NCI-H1436 treated with DMSO at 0.1 percent for 48 hours (cell line): ENCODE results near the gene FAM117B.
"Not testable (repeated sequence)": the region's sequence is repeated elsewhere in the genome, so short reads cannot be mapped to it uniquely, and the experiment has no call there.

Source experiments
- DNase-seq: peaks from one replicate; lab custom pipeline; 2025; lab: John Stamatoyannopoulos, UW

Gene FAM117B

DNA sequence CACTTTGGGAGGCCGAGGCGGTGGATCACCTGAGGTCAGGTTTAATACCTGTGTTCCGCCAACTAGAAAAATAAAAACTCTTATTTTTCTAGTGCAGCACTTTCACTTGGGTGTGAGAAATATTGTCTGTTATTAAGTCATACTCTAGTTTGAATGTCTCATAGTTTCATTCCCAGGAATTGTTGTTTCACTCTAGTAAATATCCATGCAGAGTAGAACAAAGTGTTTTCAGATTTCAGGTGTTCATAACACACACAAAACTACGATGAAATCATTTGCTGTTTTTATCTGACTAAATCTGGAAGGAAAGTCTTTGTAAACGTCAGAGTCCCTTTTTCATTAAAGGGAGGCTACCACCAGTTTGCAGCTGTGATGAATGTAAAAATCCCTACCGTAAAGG lies 4.0 kb downstream of the FAM117B start:
- DNase-seq, result no peak

DNA sequence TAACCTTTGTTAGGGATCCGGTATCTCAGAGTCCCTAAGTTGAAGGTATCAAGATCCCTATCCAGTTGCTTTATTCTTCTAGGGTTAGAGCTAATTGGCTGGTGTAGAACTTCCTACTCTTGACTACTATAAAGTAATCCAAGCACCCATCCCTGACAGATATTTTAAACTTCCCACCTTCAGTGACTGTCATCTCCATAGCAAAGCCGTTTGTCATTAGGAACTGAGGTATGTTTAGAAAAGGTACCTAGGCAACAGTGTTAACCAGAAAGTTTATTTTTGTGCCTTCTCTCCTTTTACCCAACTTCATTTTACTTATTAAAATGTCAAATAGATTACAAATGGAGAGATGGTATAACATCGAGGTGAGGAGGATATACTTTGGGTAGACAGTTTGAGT lies 4.5 kb downstream of the FAM117B start:
- no peak for DNase-seq

DNA sequence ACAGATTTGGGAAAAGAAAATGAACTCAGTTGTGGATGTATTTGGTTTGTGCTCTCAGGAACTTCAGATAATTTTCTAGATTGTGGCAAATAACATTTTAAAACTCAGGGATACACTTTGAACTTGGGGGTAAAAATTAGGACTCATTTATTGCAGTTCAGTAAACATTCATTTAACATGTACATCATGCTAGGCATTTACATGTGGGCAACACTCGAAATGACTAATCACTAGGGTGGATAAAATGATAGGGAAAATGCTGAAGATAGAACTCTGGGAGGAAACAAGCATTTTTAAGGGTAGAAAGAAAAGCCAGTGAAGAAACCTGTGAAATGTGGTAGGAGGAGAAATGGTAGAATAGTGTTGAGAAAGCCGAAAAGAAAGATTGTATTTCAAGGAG lies 7.8 kb downstream of the FAM117B start:
- DNase-seq, result no peak

DNA sequence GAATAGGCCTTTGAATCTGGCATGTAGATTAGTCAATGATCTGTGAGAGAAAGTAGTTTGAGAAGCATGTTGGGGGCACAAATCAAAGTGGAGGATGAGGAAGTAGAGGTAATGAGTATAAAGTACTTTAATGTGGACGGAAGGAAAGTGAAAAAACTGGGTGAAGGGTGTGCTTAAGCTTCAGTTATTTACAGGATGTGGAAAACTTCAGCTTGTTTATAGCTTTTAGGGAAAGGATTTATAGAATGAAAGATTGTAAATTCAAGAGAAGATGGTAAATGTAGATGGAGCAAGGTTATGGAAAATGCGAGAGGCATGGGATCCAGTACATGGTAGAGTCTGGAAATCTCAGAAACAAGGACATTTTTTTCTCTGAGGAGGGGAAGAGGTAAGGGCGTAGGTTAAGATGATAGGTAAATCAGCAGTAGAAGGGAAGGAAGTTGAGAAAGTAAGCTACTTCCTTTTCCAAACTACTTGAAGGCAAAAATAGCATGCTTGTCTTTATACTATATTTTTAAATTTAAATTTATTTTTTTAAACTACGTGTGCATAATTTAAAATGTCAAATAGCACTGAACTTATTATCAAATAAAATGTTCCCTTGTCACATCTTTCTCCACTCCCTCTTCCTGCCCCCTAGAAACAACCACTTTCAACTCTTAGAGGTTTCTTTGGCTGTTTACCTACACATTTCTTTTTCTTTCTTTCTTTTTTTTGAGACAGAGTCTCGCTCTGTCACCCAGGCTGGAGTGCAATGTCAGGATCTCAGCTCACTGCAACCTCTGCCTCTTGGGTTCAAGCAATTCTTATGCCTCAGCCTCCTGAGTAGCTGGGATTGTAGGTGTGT lies 8.5 kb downstream of the FAM117B start:
- DNase-seq, result no peak

DNA sequence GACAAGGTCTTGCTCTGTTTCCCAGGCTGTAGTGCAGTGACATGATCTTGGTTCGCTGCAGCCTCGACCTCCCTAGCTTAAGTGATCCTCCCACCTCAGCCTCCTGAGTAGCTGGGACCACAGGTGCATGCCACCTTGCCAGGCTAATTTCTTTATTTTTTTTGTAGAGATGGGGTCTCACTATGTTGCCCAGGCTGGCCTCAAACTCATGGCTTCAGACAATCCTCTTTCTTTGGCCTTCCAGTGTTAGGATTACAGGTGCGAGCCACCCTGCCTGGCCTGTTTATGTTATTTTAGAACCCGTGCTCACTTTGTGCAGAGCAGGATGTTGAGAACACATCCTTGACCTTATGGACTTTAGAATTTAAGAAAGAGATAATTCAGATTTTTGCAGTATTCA lies 17.4 kb downstream of the FAM117B start:
- no peak for DNase-seq

DNA sequence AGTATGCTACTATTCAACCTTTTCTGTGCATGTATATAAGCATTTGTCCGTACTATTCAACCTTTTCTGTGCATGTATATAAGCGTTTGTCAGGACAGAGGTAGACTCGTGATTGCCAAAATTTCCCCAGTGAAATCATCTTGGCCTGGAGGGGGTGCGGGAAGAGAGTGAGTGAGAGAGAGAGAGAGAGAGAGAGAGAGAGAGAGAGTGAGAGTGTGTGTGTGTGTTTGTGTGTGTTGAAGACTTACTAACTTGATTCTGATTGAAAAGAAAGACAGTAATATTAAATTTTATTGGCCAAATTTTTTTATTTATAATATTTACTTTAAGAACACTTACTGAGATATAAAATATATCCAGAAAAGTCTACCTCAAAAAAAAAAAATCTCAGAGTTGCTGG lies 19.1 kb downstream of the FAM117B start:
- DNase-seq, result no peak

DNA sequence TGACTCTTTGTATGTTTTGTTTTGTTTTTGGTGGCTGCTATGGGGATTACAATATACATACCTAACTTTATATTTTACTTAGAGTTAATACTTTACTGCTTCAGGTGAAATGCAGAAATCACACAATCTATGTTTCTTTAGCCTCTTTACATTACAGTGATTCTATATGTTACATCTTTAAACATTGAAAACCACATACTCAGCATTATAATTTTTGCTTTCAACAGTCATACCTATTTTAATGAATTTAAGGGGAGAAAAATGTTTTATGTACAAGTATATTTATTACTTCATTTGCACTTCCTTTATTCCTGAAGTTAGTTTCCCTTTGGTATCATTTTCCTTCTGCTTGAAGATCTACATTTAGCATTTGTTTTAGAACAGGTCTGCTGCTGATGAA lies 23.1 kb downstream of the FAM117B start:
- no peak for DNase-seq

DNA sequence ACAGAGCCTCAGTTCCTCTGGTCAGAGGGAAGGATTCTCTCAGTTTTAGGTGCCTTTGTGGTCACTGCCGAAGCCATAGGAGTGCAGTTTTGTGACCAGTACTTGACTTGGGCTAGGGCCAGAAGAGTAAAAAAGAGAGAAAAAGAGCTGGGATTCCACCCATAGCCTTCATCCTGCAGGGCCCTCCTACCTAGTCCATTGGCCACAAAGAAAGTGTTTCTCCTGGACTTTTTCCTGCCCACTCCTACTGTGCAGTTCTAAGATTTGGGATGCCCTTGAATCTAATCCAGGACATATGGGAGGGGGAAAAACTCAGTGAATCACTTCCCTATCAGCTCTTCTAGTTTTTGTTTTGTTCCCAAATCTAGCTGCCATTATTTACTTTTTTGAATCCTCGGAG lies 26.0 kb downstream of the FAM117B start:
- no peak for DNase-seq

DNA sequence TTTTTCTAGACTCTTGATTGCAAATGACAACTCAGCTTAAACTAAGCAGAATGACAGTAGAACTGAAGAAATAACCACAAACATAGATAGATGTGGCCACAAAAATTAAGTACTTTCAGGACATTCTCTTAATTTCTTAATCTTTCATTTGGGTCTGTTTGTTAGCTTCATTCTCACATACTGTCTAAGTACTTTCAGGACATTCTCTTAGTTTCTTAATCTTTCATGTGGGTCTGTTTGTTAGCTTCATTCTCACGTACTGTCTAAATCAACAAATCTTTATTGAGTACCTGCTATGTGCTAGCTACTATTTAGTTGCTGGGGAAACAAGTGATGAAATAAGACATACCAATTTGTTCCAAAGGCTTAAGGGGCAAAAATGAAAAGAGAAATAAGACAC lies 35.1 kb downstream of the FAM117B start:
- DNase-seq, result no peak

DNA sequence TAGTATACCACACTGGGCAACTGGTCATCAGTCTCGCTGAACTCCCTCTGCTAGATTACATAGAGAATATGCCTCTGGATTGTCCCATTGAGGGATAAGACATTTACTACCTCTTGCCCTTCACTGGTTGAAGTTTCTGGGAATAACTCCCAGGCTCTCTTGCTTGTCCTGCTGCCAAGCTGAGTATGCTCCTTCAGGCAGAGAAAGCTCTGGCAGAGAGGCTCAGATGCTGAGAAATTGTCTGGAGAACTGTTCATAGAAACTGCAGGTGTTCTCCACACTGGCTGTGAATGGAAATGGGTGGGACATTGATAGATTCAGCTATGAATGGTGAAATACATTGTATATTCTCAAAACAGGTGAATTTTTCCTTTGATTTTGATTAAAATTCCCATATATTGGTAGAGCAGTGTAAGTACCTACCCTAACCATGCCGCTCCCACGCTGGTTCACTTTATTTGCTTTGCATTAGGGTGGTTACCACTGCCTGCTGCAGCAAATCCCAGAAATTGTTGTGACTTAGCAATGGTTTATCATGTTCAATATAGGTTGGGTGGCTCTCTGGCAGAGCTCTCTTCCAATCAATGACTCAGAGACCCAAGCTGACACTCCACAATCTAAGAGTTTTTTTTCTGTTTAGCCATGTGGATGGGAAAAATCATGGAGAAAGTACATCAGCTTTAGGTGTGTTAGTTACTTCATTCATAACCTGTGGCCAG lies 36.7 kb downstream of the FAM117B start:
- no peak for DNase-seq

DNA sequence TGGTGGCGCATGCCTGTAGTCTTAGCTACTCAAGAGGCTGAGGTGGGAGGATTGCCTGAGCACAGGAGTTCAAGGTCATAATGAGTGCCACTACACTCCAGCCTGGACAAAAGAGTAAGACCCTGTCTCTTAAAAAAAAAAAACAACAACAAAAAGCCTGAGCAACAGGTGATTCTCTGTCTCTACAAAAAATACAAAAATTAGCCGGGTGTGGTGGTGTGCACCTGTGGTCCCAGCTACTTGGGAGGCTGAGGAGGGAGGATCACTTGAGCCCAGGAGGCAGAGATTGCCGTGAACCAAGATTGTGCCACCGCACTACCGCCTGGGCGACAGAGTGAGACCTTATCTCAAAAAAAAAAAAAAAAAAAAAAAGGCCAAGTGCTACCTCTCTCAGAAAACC lies 40.3 kb downstream of the FAM117B start:
- DNase-seq, result not testable (repeated sequence)

DNA sequence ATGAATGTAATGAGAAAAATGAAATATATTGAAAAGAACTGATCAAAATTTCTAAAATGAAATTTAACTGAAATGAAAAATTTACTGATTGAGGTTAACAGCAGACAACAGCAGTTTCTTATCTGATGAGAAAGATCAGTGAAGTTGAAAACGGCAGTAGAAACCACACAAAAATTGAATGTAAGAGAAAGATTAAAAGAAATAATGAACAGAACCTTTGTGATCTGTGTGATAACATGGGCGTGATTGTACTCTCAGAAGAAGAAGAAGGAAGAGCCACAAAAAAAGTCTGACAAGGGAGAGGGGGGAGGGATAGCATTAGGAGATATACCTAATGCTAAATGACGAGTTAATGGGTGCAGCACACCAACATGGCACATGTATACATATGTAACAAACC lies 45.2 kb downstream of the FAM117B start:
- no peak for DNase-seq

DNA sequence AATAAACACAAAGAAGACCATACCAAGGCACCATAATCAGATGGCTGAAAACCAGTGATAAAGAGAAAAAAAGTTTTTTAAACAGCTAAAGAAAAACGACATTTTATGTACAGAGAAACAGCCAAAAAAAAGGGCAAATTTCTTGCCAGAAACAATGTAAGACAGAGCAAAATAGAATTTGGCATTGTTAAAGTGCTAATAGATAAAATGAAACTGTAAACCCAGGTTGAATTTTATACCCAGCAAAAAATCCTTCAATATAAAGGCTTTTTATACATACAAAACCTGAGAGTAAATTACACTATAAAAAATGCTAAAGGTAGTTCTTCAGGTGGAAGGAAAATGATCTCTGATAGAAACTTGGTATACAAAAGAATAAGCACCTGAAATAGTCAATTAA lies 45.7 kb downstream of the FAM117B start:
- DNase-seq, result no peak

DNA sequence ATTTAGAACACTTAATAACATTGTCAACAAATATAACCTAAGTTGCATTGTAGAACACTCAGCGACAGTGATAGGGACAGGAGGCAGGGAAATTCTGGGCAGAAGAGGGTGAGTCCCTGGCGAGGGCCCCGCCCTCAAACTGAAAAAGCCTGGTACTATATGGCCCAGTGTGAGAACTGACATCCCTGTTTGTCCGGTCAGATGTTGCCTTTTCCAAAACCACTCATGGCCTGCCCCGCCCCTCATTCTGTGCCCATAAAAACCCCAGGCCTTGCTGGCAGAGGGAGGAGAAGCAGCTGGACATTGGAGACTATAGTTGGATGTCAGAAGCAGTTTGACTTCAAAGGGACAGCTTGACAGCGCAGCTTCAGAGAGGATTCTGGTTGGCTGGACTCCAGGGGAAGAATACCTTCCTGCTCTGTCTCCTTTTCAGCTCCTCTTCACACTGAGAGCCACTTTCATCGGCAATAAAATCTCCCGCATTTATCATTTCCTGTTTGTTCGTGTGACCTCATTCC lies 47.0 kb downstream of the FAM117B start:
- DNase-seq, result no peak

DNA sequence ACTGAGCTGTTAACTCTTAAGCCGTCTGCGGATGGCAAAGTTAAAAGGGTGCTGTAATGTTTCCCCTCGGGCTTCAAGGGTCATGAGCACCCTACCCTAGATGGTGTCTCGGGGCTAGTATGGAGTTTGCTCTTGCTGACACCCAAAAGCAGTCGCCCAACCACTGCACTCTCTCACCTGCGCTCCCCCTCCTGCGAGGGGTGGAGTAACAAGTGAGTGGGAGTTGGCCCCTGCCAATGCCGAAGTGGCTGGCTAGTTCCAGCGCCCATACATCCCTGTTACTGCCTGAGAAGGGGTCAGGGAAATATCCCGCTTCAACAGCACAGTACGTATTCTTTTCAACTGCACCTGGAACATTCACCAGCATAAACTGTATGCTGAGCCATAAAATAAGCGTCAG lies 47.5 kb downstream of the FAM117B start:
- DNase-seq, result no peak

DNA sequence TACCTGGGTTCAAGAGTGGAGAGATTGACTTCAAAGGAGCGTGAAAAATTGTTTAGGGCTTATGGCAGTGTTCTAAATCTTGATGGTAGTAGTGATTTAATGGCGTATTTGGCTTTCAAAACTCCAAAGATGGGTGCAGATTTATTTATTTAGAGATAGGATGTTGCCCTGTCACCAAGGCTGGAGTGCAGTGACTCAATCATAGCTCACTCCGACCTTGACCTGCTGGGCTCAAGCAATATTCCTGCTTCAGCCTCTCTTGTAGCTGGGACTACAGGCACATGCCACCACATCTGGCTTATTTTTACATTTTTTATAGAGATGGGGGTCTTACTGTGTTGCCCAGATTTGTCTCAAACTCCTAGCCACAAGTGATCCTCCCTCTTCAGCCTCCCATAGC lies 52.5 kb downstream of the FAM117B start:
- DNase-seq, result no peak

DNA sequence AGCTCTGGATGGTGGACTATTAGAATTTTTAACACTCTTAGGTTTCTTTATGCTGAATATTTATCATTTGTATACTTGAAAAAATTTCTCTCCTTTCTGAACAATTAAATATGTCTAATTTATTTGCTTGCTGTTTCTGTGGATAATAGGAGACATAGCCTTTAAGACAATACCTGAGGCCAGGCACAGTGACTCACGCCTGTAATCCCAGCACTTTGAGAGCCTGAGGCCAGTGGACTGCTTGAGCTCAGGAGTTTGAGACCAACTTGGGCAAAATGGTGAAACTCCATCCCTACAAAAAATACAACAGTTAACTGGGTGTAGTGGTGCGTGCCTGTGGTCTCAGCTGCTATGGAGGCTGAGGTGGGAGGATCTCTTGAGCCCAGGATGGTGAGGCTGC lies 54.7 kb downstream of the FAM117B start:
- DNase-seq, result no peak

DNA sequence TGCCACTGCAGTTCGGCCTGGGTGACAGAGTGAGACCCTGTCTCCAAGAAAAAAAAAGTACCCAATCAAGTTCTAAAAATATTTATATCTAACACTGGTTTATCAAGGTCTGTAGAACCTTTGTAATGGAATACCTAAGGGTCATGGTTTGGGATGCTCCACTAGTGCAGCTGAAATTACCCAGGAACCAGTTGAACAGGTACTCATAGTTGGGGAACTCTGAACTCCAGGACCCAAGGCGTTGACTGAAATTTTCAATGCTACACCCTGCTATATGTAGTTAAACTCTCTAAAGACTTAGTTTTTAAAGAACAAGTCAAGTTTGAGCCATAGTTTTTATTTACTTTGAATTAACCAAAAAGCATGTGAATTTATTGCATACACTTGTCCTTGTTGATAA lies 55.1 kb downstream of the FAM117B start:
- no peak for DNase-seq

DNA sequence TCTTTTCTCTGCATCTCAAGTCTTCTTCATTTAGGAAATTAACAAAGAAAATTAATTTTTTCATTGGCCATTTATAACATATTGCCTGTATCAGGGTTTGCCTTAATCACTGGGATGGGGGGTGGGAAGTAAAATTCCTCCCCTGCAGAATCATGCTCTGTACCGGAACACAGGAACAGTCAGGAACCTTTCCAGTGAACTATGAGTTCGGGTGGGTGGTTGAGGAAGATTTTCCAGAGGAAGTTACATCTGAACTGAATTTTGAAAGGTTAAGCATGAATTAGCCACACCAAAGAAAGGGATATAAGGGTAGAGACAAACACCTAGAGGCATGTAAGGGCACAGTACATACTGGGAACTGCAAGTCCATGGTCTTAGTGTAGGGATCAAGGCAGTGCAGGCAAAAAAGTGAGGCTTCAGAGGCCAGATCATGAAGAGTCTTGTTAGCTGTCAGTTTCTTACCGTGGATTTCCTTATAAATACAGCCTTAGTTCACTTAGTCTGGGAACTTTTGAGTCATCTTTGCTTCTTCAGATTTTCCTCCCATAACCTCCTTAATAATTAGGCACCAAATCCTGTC lies 55.6 kb downstream of the FAM117B start:
- DNase-seq, result no peak

DNA sequence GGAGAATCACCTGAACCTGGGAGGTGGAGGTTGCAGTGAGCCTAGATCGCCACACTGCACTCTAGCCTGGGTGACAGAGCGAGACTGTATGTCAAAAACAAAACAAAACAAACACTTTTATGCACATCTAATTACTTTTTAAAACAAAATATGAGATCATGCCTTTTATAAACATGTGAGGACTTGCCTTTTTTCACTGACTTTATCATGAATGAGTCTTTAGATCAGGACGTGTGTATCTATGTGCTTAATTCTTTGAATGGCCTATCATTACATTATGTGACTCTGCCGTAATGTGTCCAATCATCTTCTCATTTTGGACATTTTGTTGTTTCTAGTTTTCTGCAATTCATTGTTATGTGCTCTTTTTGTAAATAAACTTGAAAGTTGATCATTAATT lies 58.7 kb downstream of the FAM117B start:
- DNase-seq, result no peak

DNA sequence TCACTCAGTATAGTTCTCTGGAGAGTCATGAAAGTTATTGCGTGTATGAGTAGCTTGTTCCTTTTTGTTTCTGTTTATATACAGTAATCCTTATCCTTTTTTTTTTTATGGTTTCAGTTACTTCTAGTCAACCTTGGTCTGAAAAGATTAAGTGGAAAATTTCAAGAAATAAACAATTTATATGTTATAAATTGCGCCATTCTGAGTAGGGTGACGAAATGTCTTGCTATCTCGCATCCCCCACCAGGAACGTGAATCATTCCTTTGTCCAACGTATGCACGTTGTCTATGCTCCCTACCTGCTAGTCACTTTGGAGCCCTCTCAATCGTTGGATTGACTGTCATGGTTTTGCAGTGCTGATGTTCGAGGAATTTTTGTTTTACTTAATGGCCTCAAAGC lies 60.4 kb downstream of the FAM117B start:
- DNase-seq, result no peak

DNA sequence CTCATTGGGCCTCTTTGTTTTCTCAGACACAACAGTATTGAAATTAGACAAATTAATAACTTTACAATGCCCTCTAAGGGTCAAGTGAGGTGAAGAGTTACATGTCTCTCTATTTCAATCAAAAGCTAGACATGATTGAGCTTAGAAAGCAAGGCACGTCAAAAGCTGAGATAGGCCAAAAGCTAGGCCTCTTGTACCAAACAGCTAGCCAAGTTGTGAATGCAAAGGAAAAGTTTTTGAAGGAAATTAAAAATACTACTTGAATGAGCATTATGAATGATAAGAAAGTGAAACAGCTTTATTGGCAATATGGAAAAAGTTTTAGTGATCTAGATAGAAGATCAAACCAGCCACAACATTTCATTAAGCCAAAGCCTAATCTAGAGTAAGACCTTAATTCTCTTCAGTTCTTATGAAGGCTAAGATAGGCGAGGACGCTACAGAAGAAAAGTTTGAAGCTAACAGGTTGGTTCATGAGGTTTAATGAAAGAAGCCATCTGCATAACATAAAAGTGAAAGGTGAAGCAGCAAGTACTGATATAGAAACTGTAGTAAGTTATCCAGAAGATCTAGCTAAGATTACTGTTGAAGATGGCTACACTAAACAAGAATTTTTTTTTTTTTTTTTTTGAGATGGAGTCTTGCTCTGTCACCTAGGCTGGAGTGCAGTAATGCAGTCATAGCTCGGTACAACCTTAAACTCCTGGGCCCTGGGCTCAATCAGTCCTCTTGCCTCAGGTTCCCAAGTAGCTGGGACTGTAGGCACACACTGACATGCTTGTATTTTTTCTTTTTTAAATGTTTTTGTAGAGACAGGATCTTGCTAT lies 65.5 kb downstream of the FAM117B start:
- no peak for DNase-seq
